PFSK-1 (cell line): Measurements from ENCODE around the gene SH2B3.

Source experiments
- FOXP2 ChIP-seq: optimal IDR thresholded peaks from 2 replicates; pipeline ENCODE3; 2011; ENCODE audit warnings: borderline replicate concordance, control low read depth, inconsistent platforms; ENCODE audit not compliant: insufficient read depth; ENCODE audit errors: extremely low read length, extremely low read depth
- POLR2AphosphoS5 ChIP-seq: IDR thresholded peaks from 2 replicates; pipeline ENCODE4 v1.6.1; 2012; ENCODE audit warnings: low read depth, mild to moderate bottlenecking, control low read depth, low read length, moderate library complexity
- SIN3A ChIP-seq: IDR thresholded peaks from 2 replicates; pipeline ENCODE4 v1.6.1; 2012; ENCODE audit warnings: mild to moderate bottlenecking, low read length, moderate library complexity, borderline replicate concordance; ENCODE audit not compliant: insufficient read depth
- TAF1 ChIP-seq: IDR thresholded peaks from 2 replicates; pipeline ENCODE4 v1.6.1; 2012; ENCODE audit warnings: low read length, control low read depth, borderline replicate concordance; ENCODE audit not compliant: insufficient read depth
- TF ChIP-seq, protein P1 (sequence below), 2 experiments: IDR thresholded peaks; 2 replicates each; pipeline versions ENCODE4 v1.6.1 to v1.8.0; 2011 to 2012; ENCODE audit warnings: low read depth in 2 of 2, low read length in 2 of 2, control low read depth in 1 of 2, inconsistent platforms in 1 of 2, mild to moderate bottlenecking in 1 of 2, moderate library complexity in 1 of 2; ENCODE audit not compliant: insufficient read depth in 1 of 2

SH2B3 gene

DNA sequence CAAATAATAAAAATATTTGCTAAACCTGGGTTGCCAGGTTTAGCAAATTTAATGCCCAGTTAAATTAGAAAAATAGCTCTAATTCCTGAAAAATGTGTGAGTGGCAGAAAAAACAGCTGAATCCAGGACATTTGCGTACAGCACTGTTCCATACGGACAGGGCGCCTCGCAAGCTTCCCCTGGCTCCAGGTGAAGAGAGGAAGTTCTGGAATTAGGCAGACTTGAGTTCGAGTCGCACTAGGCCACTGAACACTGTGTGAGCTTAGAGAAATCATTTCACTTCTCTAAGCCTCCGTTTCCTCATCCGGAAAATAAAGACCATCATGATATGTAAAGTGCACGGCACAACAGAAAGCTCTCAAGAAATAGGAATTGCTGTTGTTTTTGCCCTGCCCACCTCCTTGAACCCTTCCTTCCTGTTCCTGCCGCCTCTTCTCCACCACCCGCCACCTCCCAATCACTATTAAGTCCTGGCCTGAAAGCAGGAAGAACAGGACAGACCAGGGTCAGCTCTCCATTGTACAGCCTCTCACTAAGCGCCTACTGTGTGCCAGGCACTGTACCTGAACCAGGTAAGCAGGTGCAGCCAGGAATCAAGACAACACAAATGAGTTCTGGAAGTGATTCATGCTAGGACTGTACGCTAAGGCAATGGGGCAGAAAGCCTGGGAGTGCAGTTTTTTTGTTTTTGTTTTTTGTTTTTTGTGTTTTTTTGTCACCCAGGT lies 36.1 kb upstream of the SH2B3 start:
- TF ChIP-seq POLR2AphosphoS5 (no peak), SIN3A (no peak), FOXP2 (no peak), TAF1 (no peak)
- TF ChIP-seq, protein P1, sequence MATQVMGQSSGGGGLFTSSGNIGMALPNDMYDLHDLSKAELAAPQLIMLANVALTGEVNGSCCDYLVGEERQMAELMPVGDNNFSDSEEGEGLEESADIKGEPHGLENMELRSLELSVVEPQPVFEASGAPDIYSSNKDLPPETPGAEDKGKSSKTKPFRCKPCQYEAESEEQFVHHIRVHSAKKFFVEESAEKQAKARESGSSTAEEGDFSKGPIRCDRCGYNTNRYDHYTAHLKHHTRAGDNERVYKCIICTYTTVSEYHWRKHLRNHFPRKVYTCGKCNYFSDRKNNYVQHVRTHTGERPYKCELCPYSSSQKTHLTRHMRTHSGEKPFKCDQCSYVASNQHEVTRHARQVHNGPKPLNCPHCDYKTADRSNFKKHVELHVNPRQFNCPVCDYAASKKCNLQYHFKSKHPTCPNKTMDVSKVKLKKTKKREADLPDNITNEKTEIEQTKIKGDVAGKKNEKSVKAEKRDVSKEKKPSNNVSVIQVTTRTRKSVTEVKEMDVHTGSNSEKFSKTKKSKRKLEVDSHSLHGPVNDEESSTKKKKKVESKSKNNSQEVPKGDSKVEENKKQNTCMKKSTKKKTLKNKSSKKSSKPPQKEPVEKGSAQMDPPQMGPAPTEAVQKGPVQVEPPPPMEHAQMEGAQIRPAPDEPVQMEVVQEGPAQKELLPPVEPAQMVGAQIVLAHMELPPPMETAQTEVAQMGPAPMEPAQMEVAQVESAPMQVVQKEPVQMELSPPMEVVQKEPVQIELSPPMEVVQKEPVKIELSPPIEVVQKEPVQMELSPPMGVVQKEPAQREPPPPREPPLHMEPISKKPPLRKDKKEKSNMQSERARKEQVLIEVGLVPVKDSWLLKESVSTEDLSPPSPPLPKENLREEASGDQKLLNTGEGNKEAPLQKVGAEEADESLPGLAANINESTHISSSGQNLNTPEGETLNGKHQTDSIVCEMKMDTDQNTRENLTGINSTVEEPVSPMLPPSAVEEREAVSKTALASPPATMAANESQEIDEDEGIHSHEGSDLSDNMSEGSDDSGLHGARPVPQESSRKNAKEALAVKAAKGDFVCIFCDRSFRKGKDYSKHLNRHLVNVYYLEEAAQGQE (IDR thresholded peaks at IDR 0.05; ENCODE audit: insufficient read depth in 1 of 2, low read depth in 2 of 2, low read length in 2 of 2), result no peak

DNA sequence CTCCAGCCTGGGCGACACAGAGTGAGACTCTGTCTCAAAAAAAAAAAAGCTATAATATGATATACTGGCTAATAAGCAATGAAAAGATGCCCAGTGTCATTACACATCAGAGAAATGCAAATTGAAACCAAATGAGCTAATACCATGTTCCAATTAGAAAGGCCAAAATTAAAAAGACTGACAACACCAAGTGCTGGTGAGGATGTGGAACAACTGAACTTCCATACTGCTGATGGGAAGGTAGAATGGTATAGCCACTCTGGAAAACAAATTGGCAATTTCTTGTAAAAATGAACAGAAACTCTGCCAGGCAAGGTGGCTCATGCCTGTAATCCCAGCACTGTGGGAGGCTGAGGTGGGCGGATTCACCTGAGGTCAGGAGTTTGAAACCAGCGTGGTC lies 28.3 kb upstream of the SH2B3 start:
- TF ChIP-seq TAF1 (no peak), FOXP2 (no peak), SIN3A (no peak), POLR2AphosphoS5 (no peak)
- TF ChIP-seq, protein P1 (IDR thresholded peaks at IDR 0.05; ENCODE audit: insufficient read depth in 1 of 2, low read depth in 2 of 2, low read length in 2 of 2), result no peak

DNA sequence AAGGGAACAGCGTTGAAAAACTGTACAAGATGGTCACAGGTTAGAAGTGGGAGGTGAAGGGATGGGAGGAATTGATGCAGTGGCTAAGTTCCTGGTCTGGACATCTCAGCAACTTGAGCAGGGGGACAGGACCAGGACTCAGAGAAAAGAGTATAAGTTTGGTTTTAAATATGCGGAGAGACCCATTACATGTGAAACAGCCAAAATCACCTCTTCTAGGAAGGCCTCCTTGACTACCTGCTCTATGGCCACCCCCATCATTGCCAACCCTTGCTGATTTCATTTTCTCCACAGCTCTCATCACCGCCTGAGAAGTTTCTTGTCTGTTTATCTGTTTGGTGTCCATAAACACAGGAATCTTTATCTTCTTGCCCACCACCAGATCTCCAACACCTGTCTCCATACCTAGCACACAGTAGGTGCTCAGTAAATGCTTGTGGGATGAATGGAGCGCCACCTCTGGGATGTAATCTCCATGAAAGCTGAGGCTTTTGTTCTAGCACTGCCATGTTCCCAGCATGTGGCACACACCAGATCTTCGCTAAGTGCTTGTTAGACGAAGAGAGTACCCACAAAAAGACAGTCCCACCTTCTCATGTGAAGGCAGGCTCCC lies 25.7 kb upstream of the SH2B3 start:
- TF ChIP-seq SIN3A (no peak), FOXP2 (no peak), TAF1 (no peak), POLR2AphosphoS5 (no peak)
- TF ChIP-seq, protein P1 (IDR thresholded peaks at IDR 0.05; ENCODE audit: insufficient read depth in 1 of 2, low read depth in 2 of 2, low read length in 2 of 2), result no peak

DNA sequence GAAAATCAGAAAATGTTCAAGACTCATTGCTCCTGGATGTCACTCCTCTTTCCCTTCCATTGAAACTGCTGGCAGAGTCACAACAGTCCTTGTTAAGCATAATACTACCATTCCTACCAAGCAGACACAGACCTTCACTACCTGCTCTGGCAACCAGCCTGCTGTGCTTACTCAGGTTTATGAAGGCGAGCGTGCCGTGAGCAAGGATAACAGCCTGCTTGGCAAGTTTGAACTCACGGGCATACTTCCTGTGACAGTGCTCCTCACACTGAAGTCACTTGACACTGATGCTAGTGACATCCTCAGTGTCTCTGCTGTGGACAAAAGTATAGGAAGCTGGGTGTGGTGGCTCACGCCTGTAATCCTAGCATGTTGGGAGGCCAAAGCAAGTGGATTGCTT lies 21.1 kb upstream of the SH2B3 start:
- TF ChIP-seq TAF1 (no peak), SIN3A (no peak), POLR2AphosphoS5 (no peak), FOXP2 (no peak)
- TF ChIP-seq, protein P1 (IDR thresholded peaks at IDR 0.05; ENCODE audit: insufficient read depth in 1 of 2, low read depth in 2 of 2, low read length in 2 of 2), result no peak
